H1 (cell line): ENCODE data around the gene CHD5. TPM values are rescaled to one million over a fixed set of nuclear protein-coding genes. Genes with fewer than 3 reads are reported as not detected.

ENCODE experiments used
- BACH1 ChIP-seq: IDR thresholded peaks from 2 replicates; pipeline ENCODE4 v1.6.1; 2012; ENCODE audit warnings: low read length, improper control_type of control experiment
- BRCA1 ChIP-seq: IDR thresholded peaks from 2 replicates; pipeline ENCODE4 v1.6.1; 2012; ENCODE audit warnings: low read depth, low read length, improper control_type of control experiment
- CBX5 ChIP-seq: fragments of 300-800, 300-1000 bp; sonication (generic); IDR thresholded peaks from 2 replicates; pipeline ENCODE4 v1.7.1; 2016; ENCODE audit warnings: antibody characterized with exemption, low read length, low read depth
- CBX8 ChIP-seq: fragments of 300-800, 300-1000 bp; sonication (generic); IDR thresholded peaks from 2 replicates; pipeline ENCODE4 v1.7.1; 2016; ENCODE audit warnings: low read depth, low read length, borderline replicate concordance
- CTBP2 ChIP-seq: IDR thresholded peaks from 2 replicates; pipeline ENCODE4 v1.7.0; 2011; ENCODE audit warnings: borderline replicate concordance, mild to moderate bottlenecking, moderate library complexity, mixed read lengths, low read length; ENCODE audit not compliant: insufficient read depth, insufficient read length
- EZH2 ChIP-seq: fragments of 200-600 bp; sonication (generic); IDR thresholded peaks from 2 replicates; pipeline ENCODE4 v1.7.1; 2012; ENCODE audit warnings: low read depth, mild to moderate bottlenecking, moderate library complexity, low read length, inconsistent platforms; ENCODE audit not compliant: severe bottlenecking
- FOSL1 ChIP-seq: IDR thresholded peaks from 2 replicates; pipeline ENCODE4 v1.6.1; 2011; ENCODE audit warnings: mild to moderate bottlenecking, low read depth, low read length, moderate library complexity; ENCODE audit not compliant: insufficient read depth
- GABPA ChIP-seq: IDR thresholded peaks from 2 replicates; pipeline ENCODE4 v1.6.1; 2011; ENCODE audit warnings: mild to moderate bottlenecking, low read length, moderate library complexity, borderline replicate concordance; ENCODE audit not compliant: insufficient read depth
- JUND ChIP-seq: IDR thresholded peaks from 2 replicates; pipeline ENCODE4 v1.6.1; 2011; ENCODE audit warnings: mild to moderate bottlenecking, improper control_type of control experiment, low read length
- KDM1A ChIP-seq: fragments of 200-600, 300-600 bp; sonication (generic); IDR thresholded peaks from 2 replicates; pipeline ENCODE4 v1.7.1; 2016; ENCODE audit warnings: mild to moderate bottlenecking, low read length, borderline replicate concordance
- MAFK ChIP-seq: IDR thresholded peaks from 2 replicates; pipeline ENCODE4 v1.6.1; 2012; ENCODE audit warnings: low read depth, mild to moderate bottlenecking, improper control_type of control experiment, low read length
- POU5F1 ChIP-seq: IDR thresholded peaks from 2 replicates; pipeline ENCODE4 v1.6.1; 2011; ENCODE audit warnings: low read depth, mild to moderate bottlenecking, low read length, moderate library complexity
- RNF2 ChIP-seq: fragments of 200-900, 300-1000 bp; sonication (generic); IDR thresholded peaks from 2 replicates; pipeline ENCODE4 v1.7.1; 2016; ENCODE audit warnings: borderline replicate concordance, low read depth, mild to moderate bottlenecking, antibody characterized with exemption, low read length; ENCODE audit not compliant: poor library complexity, severe bottlenecking; ENCODE audit errors: missing control alignments
- SP1 ChIP-seq: IDR thresholded peaks from 2 replicates; pipeline ENCODE4 v1.6.1; 2011; ENCODE audit warnings: low read depth, low read length
- SRF ChIP-seq: IDR thresholded peaks from 2 replicates; pipeline ENCODE4 v1.6.1; 2011; ENCODE audit warnings: mild to moderate bottlenecking, low read depth, low read length, moderate library complexity
- SUZ12 ChIP-seq: fragments of 200-600 bp; sonication (generic); IDR thresholded peaks from 2 replicates; pipeline ENCODE4 v1.6.1; 2012; ENCODE audit warnings: mild to moderate bottlenecking, inconsistent platforms, low read length, moderate library complexity, mixed read lengths
- TAF1 ChIP-seq: IDR thresholded peaks from 2 replicates; pipeline ENCODE4 v1.6.1; 2011; ENCODE audit warnings: mild to moderate bottlenecking, low read depth, low read length
- TBP ChIP-seq: IDR thresholded peaks from 2 replicates; pipeline ENCODE4 v1.6.1; 2011; ENCODE audit warnings: low read depth, low read length, improper control_type of control experiment
- TCF12 ChIP-seq: IDR thresholded peaks from 2 replicates; pipeline ENCODE4 v1.6.1; 2011; ENCODE audit warnings: low read depth, mild to moderate bottlenecking, low read length
- polyA plus RNA-seq, 7 experiments: library from polyadenylated mRNA; depleted of rRNA in 3 of 7; stranded (reverse) in 5 of 7; unstranded in 2 of 7; fragments of >200 nt in 5 of 7; fragments of 200-250 nt in 2 of 7; gene quantifications; 1 replicate in 5 of 7; 2 replicates in 1 of 7; 4 replicates in 1 of 7; pipeline versions ENCODE4 v1.2.1 to v1.2.3, GENCODE V29; 2011 to 2013; ENCODE audit warnings: missing spikeins in 2 of 7, mixed read lengths in 2 of 7
- total RNA-seq: library from RNA; stranded (reverse); fragmentation: NEBNext Ultra II Directional; extraction: Animal tissue kit (Norgen Biotek cat#: 25700); gene quantifications from 2 replicates; pipeline ENCODE4 v1.2.1, GENCODE V29; 2021
- TF ChIP-seq, protein P1 (sequence below): IDR thresholded peaks from 2 replicates; pipeline ENCODE4 v1.6.1; 2011; ENCODE audit warnings: low read depth, mild to moderate bottlenecking, low read length; ENCODE audit not compliant: insufficient read depth
- TF ChIP-seq, protein P2 (sequence below): IDR thresholded peaks from 2 replicates; pipeline ENCODE4 v1.6.1; 2011; ENCODE audit warnings: low read length, improper control_type of control experiment

CHD5 gene
- total and polyA plus RNA-seq, 2 of the 8 experiments (the other 6 are each of a cell fraction or from before 2014, with no cell fraction given): 0.42 to 1.8 TPM

DNA sequence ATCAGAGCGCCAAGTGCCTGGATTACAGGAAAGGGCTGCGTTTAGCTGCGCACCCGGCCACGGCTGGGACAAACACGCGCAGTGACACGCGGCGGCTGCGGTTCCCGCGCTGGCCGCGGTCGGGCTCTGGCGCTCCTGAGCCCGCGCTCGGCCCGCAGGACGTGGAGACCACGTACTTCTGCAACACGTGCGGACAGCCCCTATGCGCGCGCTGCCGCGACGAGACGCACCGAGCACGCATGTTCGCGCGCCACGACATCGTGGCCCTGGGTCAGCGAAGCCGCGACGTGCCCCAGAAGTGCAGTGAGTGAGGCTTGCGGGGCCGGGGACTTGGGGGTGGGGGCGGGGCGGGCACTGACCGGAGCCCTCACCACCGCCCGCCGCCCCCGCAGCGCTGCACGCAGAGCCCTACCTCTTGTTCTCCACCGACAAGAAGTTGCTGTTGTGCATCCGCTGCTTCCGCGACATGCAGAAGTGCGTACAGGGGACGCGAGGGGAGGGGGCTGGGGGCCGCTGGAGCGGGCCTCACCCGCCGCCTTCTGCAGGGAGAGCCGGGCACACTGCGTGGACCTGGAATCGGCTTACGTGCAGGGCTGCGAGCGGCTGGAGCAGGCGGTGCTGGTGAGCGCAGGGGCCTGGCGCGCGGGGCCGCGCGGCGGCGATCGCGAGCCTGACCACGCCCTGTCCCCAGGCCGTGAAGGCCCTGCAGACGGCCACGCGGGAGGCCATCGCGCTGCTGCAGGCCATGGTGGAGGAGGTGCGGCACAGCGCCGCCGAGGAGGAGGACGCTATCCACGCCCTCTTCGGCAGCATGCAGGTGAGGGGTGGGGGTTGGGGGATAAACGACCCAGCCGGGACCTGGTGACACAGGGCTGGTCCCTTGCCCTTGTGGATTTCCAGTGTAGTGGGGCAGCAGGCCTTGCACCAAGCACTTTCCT is 28.9 kb upstream of the CHD5 start (continued):
- TF ChIP-seq CBX5 (no peak), BACH1 (peak; percentile 82), TCF12 (no peak), BRCA1 (no peak), KDM1A (no peak), POU5F1 (no peak), GABPA (no peak), CTBP2 (no peak), CBX8 (no peak), SP1 (no peak), TAF1 (no peak), FOSL1 (no peak), EZH2 (no peak), RNF2 (no peak), SUZ12 (peak; percentile 56; the same call in 1 of the 2 replicates), TBP (no peak), SRF (no peak), MAFK (no peak), JUND (no peak)
- TF ChIP-seq, protein P1, sequence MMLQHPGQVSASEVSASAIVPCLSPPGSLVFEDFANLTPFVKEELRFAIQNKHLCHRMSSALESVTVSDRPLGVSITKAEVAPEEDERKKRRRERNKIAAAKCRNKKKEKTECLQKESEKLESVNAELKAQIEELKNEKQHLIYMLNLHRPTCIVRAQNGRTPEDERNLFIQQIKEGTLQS: no peak
- TF ChIP-seq, protein P2, sequence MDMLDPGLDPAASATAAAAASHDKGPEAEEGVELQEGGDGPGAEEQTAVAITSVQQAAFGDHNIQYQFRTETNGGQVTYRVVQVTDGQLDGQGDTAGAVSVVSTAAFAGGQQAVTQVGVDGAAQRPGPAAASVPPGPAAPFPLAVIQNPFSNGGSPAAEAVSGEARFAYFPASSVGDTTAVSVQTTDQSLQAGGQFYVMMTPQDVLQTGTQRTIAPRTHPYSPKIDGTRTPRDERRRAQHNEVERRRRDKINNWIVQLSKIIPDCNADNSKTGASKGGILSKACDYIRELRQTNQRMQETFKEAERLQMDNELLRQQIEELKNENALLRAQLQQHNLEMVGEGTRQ: no peak
